ENCODE results near the gene KIRREL3. TPM values are rescaled to one million over a fixed set of nuclear protein-coding genes. Genes with fewer than 3 reads are reported as not detected.

Gene KIRREL3
- total RNA-seq, 1 donor, result 0.45 TPM

DNA sequence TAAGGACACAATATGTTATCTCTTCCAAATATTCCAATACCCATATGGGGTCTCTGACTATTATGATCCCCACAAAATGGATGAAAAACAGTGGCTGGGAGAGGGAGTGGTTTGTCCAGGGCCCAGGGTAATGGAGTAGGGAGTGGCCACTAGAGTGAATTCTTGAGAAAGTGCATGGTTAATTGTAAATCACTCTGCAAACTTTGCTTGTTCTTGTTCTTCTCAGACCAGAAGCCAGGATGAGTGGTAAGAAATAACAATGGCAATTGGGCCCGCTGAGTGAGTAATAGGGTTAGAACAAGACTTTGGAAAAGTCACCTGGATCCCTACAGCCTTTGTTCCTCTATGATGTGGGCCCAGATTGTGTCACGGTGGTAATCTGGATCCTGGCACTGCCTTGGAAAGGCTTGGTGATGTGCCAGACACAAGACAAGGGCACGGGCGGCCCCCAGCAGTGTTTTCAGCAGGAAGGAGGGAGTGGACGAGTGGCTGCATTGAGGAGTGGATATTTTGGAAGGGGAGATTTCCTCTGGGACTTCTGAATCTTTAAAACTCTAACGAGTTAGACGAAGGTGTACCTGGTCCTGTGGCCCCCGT lies 18.2 kb upstream of the KIRREL3 start:
- H3K4me3 ChIP-seq (ENCODE audit: low read depth, low read length), result no peak overlapping the region
- TF ChIP-seq, protein P1, sequence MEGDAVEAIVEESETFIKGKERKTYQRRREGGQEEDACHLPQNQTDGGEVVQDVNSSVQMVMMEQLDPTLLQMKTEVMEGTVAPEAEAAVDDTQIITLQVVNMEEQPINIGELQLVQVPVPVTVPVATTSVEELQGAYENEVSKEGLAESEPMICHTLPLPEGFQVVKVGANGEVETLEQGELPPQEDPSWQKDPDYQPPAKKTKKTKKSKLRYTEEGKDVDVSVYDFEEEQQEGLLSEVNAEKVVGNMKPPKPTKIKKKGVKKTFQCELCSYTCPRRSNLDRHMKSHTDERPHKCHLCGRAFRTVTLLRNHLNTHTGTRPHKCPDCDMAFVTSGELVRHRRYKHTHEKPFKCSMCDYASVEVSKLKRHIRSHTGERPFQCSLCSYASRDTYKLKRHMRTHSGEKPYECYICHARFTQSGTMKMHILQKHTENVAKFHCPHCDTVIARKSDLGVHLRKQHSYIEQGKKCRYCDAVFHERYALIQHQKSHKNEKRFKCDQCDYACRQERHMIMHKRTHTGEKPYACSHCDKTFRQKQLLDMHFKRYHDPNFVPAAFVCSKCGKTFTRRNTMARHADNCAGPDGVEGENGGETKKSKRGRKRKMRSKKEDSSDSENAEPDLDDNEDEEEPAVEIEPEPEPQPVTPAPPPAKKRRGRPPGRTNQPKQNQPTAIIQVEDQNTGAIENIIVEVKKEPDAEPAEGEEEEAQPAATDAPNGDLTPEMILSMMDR (IDR thresholded peaks at IDR 0.05; ENCODE audit: insufficient read depth, low read length), result no peak
- DNase-seq (ENCODE audit: low read depth), result no peak

- TF ChIP-seq, protein P1 (IDR thresholded peaks at IDR 0.05; ENCODE audit: insufficient read depth, low read length), result peak; percentile 38
- DNase-seq (ENCODE audit: low read depth), result peak; percentile 45
Measured at GRCh38 chr11:127017482-127017881, 16.9 kb upstream of the KIRREL3 start.

GRCh38 chr11:127013550-127013949 lies 13.0 kb upstream of the KIRREL3 start:
- H3K4me3 ChIP-seq (ENCODE audit: low read depth, low read length), result no peak overlapping the region
- no peak for DNase-seq (ENCODE audit: low read depth)
- TF ChIP-seq, protein P1 (IDR thresholded peaks at IDR 0.05; ENCODE audit: insufficient read depth, low read length), result no peak

More at GRCh38 chr11:127017482-127017881, 16.9 kb upstream of the KIRREL3 start:
- no peak overlapping the region for H3K4me3 ChIP-seq (ENCODE audit: low read depth, low read length)

- peak; percentile 56 for DNase-seq (ENCODE audit: low read depth)
- H3K4me3 ChIP-seq (ENCODE audit: low read depth, low read length), result no peak overlapping the region
- TF ChIP-seq, protein P1 (IDR thresholded peaks at IDR 0.05; ENCODE audit: insufficient read depth, low read length), result no peak
Measured at GRCh38 chr11:127006311-127006710, 5.7 kb upstream of the KIRREL3 start.

GRCh38 chr11:127003260-127003981 lies 2.9 kb upstream of the KIRREL3 start:
- TF ChIP-seq, protein P1 (IDR thresholded peaks at IDR 0.05; ENCODE audit: insufficient read depth, low read length), result no peak
- H3K4me3 ChIP-seq (ENCODE audit: low read depth, low read length), result peak overlapping the region; percentile 40
- no peak for DNase-seq (ENCODE audit: low read depth)

GRCh38 chr11:127002669-127003259 lies 2.2 kb upstream of the KIRREL3 start:
- H3K4me3 ChIP-seq (ENCODE audit: low read depth, low read length), result peak overlapping the region; percentile 40
- DNase-seq (ENCODE audit: low read depth), result no peak
- TF ChIP-seq, protein P1 (IDR thresholded peaks at IDR 0.05; ENCODE audit: insufficient read depth, low read length), result no peak
